Omental fat pad (tissue), 4 donors: ENCODE measurements around the gene REL. TPM values are rescaled to one million over a fixed set of nuclear protein-coding genes. Genes with fewer than 3 reads are reported as not detected.

Source experiments
- ATAC-seq: fragments of 150-250 bp; one replicate; pipeline ENCODE4 v1.9.1; 2016; ENCODE audit warnings: mild to moderate bottlenecking, moderate library complexity; ENCODE audit not compliant: low FRiP score
- DNase-seq: peaks from one replicate; pipeline ENCODE4 v3.0.0-alpha.2; 2019; ENCODE audit warnings: low spot score
- total RNA-seq, 4 donors: library from RNA; depleted of rRNA; stranded (reverse); fragments of >200 nt; gene quantifications; one replicate each; pipeline ENCODE4 v1.1.0, GENCODE V29; 2016
- TF ChIP-seq, protein P1 (sequence below), 3 donors: fragments of 450-650 bp; IDR thresholded peaks; one replicate each; pipeline ENCODE4 v1.5.1; 2016 to 2017; ENCODE audit warnings: antibody characterized with exemption in 3 of 3, mild to moderate bottlenecking in 3 of 3, moderate library complexity in 2 of 3

REL gene
- total RNA-seq, 4 donors from 2014 or later: 15.5 to 128 (median 22.5) TPM

DNA sequence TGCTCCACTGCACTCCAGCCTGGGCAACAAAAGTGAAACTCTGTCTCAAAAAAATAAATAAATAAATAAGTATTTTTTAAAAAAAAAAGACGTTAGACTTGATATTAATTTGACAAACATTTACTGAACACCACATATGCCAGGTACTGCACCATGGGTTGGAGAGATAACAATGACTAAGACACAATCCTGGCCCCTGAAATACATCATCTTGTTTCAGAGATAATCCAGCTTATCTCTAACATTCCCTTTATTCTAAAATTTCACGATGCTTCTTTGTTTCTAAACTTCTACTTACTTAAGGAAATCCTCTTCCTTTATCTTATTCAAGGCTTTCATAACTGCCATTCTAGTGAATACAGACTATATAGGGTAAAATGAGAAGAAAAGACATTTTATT is 81.2 kb downstream of the REL start:
- TF ChIP-seq, protein P1, sequence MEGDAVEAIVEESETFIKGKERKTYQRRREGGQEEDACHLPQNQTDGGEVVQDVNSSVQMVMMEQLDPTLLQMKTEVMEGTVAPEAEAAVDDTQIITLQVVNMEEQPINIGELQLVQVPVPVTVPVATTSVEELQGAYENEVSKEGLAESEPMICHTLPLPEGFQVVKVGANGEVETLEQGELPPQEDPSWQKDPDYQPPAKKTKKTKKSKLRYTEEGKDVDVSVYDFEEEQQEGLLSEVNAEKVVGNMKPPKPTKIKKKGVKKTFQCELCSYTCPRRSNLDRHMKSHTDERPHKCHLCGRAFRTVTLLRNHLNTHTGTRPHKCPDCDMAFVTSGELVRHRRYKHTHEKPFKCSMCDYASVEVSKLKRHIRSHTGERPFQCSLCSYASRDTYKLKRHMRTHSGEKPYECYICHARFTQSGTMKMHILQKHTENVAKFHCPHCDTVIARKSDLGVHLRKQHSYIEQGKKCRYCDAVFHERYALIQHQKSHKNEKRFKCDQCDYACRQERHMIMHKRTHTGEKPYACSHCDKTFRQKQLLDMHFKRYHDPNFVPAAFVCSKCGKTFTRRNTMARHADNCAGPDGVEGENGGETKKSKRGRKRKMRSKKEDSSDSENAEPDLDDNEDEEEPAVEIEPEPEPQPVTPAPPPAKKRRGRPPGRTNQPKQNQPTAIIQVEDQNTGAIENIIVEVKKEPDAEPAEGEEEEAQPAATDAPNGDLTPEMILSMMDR (IDR thresholded peaks at IDR 0.05): no peak
- ATAC-seq (no peak), DNase-seq (no peak)

DNA sequence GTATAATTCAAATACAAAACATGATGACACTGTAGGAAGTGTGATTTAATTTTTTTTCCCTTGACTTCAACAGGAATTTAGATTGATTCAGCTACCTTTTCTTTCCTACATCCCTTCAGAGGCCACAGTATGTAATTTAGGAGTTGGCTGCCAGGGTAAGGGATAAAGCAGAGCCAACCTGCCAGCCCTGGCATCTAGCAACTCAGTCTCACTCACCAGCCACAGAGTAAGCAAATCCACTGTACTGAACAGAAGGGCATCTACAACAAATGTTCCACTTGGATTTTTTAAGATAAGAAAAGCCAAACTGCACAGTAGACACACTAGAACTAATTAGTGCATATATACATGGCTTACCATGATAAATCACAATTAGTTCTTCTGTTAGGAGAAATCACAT is 81.8 kb downstream of the REL start:
- no peak for ATAC-seq
- DNase-seq: no peak
- TF ChIP-seq, protein P1 (IDR thresholded peaks at IDR 0.05): no peak

DNA sequence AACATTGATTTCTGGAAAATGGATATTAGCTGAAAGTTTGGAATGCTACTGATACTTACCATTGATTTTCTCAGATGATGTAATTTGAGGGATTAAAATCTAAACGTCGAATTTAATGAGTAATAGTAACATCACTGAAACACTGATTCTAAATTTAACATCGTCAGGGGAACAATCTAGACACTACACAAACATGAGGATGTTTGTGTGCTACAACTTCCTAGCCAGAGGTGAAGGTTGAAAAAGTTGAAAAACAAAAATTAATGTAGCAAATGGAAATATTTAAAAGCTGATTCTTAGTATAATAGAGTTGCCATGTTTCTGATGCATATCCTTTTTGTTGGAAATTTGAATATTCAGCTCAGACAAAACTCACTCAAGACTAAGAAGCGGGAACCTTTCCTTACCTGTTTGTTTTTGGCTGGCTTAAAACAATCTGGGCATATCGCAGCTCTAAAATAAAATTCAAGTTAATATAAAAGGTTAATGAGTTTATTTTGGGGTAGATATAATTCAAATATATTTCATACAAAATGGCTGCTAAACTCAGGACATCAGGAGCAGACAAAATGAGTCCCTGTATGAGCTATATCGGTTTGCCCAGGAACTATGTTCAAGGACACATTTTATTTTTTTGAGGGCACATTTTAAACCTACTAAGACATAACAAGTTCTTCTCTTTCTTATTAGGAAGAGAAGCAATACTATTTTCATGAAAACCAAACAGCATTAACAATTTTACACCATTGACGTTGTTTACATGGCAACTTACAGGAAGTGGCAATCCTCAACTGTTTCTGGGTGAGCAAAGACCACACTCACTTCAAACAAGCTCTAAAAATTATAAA is 83.5 kb downstream of the REL start:
- ATAC-seq (no peak), DNase-seq (no peak)
- TF ChIP-seq, protein P1 (IDR thresholded peaks at IDR 0.05): no peak

DNA sequence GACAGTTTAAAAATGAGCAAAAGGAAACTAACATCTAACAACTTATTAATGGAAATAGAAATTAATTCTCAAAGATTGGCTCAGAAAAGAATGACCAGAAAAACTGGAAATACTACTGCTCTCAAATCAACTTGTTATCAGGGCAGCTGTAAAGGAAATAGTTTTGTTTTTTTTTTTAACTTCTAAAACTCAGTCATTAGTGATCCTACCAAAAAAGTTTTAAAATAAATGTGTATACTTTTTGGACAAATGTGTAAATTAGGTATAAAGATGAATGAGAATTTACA is 84.1 kb downstream of the REL start:
- TF ChIP-seq, protein P1 (IDR thresholded peaks at IDR 0.05): no peak
- ATAC-seq (no peak), DNase-seq (no peak)

DNA sequence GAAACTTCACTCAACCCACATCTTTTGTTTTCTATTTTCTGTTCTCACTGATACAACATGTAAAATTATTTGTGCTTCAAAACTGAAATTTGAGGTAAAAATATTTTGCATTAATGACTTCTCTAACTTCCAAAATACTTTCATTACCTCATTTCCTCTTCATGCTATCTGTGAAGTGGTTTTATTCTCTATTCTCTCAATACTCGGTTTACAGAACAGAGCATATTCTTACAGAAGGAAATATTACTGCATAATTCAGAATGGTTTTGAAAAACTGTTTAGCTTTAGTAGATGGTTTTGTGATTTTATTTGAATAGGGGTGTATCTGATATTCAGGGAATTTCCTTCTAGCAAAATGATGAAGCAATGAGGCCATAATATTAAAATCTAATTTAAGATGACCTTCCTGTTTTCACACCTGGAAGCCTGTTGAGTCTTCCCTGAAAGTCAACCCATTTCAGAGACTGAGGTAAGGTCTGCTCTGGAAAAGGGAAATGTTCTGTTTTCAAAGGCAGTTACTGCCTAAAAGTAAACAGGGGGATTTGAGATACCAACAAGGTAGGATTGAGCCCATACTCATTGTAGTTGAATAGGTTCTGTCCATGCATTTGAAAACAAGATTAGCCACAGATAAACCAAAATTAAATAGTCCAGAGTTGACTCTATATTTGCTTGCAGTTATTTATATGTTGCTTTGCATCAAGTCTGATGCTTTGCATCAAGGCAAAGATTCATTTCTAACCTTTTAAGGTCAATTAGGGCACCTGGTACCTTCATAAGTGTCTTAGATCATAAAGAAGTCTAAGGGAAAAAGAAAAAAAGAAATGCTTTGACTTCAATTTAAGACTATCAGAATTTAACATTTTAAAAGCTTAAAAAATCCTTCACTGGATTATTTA is 85.4 kb downstream of the REL start:
- TF ChIP-seq, protein P1 (IDR thresholded peaks at IDR 0.05): no peak
- DNase-seq (no peak), ATAC-seq (no peak)

DNA sequence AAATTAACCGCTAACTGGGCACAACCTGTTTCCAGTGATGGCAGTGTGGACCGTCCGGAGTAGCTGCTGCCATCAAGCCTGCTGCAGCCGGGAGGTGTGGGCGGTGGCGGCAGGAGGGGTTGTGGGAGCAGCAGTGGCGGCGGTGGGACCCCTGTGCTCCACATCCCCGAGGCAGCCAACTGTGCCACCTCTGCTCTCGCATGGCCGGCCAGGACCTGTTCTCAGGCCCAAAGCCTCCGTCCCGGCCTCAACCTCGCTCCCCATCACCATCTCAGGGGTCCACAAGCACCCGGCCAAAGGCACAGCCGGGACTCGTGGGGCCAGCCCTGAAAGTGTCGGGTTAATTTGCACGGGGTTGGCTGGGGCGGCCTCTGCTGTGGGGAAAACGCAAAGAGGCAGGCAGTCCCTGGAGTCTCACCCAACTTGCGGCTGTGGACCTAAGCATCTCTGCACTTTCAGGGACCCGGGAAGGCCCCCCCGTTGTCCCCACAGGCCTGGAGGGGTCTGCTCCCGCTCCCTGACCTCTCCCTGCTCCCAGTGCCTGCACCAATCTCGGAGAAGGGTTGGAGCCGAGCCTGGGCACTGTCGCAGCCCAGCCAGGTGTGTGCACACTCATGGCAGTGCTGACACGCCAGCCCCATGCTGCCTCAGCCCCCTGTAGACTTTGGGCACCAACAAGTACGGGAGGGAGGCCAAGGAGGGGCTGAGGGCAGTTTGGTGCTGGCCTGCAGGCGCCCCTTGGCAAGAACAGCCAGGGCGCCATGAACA is 91.7 kb downstream of the REL start:
- no peak for ATAC-seq
- no peak for DNase-seq
- TF ChIP-seq, protein P1 (IDR thresholded peaks at IDR 0.05): no peak
